ENCODE measurements around the gene JARID2. TPM values are rescaled to one million over a fixed set of nuclear protein-coding genes. Genes with fewer than 3 reads are reported as not detected.

JARID2 gene
- total and polyA plus RNA-seq, 2 of the 13 experiments (the other 11 are each of a cell fraction or from before 2014, with no cell fraction given), result 7.5 to 10.3 TPM

DNA sequence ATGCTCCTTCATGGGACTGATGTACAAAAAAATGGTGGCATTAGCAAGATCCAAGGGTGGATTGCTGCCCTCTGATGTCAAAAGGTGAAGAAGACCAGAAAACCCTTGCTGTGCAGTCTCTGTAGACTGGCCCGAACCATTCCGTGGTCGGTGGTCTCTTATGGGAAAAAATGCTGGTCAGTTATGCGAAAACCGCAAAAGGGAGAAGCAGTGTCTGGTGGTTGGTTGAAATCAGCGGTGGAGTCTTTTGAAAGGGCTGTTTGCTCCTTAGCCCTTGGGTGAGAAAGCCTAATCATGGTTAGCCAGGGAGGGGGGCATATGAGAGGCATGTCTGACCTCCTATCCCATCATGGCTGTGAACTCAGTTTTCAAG lies 308.8 kb downstream of the JARID2 start:
- H3K36me3 ChIP-seq (replicated peaks in 1 of 2; ENCODE audit: control insufficient read depth in 1 of 2, insufficient read depth in 2 of 2, low read length in 2 of 2), result no peaks in the 10 kb centered on the region; a peak in 1 of 5 replicates
- no peaks in the 10 kb centered on the region for H4K20me1 ChIP-seq (ENCODE audit: insufficient read depth, low read length)
- no peaks in the 10 kb centered on the region for H3K79me2 ChIP-seq (ENCODE audit: insufficient read depth, low read length)
- H3K4me1 ChIP-seq (ENCODE audit: insufficient read depth, low read length), result no peaks in the 10 kb centered on the region
- POLR2A ChIA-PET, result no interaction called here
- in situ Hi-C loops (cut with HindIII; ENCODE audit: extremely low pct_ligation_motif_present, low pct_unique_long_range_greater_than_20kb) (no loop called here), intact Hi-C loops (cut with micrococcal nuclease; ENCODE audit: unreplicated experiment) (no loop called here)
- H3K9me3 ChIP-seq (ENCODE audit: low read length), result no peaks in the 10 kb centered on the region
- TF ChIP-seq MTA3 (CRISPR knock-in tag; IDR thresholded peaks at IDR 0.05), result no peak
- TF ChIP-seq ZBTB33 (CRISPR knock-in tag; IDR thresholded peaks at IDR 0.05), result no peak
- TF ChIP-seq, protein P1, sequence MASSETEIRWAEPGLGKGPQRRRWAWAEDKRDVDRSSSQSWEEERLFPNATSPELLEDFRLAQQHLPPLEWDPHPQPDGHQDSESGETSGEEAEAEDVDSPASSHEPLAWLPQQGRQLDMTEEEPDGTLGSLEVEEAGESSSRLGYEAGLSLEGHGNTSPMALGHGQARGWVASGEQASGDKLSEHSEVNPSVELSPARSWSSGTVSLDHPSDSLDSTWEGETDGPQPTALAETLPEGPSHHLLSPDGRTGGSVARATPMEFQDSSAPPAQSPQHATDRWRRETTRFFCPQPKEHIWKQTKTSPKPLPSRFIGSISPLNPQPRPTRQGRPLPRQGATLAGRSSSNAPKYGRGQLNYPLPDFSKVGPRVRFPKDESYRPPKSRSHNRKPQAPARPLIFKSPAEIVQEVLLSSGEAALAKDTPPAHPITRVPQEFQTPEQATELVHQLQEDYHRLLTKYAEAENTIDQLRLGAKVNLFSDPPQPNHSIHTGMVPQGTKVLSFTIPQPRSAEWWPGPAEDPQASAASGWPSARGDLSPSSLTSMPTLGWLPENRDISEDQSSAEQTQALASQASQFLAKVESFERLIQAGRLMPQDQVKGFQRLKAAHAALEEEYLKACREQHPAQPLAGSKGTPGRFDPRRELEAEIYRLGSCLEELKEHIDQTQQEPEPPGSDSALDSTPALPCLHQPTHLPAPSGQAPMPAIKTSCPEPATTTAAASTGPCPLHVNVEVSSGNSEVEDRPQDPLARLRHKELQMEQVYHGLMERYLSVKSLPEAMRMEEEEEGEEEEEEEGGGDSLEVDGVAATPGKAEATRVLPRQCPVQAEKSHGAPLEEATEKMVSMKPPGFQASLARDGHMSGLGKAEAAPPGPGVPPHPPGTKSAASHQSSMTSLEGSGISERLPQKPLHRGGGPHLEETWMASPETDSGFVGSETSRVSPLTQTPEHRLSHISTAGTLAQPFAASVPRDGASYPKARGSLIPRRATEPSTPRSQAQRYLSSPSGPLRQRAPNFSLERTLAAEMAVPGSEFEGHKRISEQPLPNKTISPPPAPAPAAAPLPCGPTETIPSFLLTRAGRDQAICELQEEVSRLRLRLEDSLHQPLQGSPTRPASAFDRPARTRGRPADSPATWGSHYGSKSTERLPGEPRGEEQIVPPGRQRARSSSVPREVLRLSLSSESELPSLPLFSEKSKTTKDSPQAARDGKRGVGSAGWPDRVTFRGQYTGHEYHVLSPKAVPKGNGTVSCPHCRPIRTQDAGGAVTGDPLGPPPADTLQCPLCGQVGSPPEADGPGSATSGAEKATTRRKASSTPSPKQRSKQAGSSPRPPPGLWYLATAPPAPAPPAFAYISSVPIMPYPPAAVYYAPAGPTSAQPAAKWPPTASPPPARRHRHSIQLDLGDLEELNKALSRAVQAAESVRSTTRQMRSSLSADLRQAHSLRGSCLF (CRISPR knock-in tag; IDR thresholded peaks at IDR 0.05; ENCODE audit: borderline replicate concordance), result no peak
- no peak for TF ChIP-seq CAMTA2 (CRISPR knock-in tag; IDR thresholded peaks at IDR 0.05; ENCODE audit: borderline replicate concordance)
- TF ChIP-seq TCF7 (IDR thresholded peaks at IDR 0.05; ENCODE audit: low read depth), result no peak
- no peak for TF ChIP-seq ELF3 (CRISPR knock-in tag; IDR thresholded peaks at IDR 0.05)
- no peak for TF ChIP-seq ZNF644 (CRISPR knock-in tag; IDR thresholded peaks at IDR 0.05; ENCODE audit: low read depth)
- TF ChIP-seq RERE (CRISPR knock-in tag; IDR thresholded peaks at IDR 0.05; ENCODE audit: low read depth), result no peak
- TF ChIP-seq POGK (CRISPR knock-in tag; conservative IDR thresholded peaks at IDR 0.05), result no peak
- no peak for TF ChIP-seq CHCHD3 (CRISPR knock-in tag; IDR thresholded peaks at IDR 0.05)
- no TSS peak for BruUV-seq (replicated peaks)
- H3K27me3 ChIP-seq (ENCODE audit: control insufficient read depth in 1 of 2, insufficient read depth in 2 of 2, low read length in 2 of 2), result no peaks in the 10 kb centered on the region
- FAIRE-seq (no peak), DNase-seq (ENCODE audit: low spot score) (no peak), ATAC-seq (no peak)
- H3K4me3 ChIP-seq (replicated peaks in 1 of 3; ENCODE audit: insufficient read depth in 1 of 3, low read depth in 2 of 3, low read length in 3 of 3), result no peak overlapping the region
- WGBS (ENCODE audit: low lambda C conversion rate), result 98% methylated on average over 6 of the region's 6 CpGs
- H3K9ac ChIP-seq (ENCODE audit: insufficient read depth, low read depth, low read length), result no peak overlapping the region
- H3K4me2 ChIP-seq (ENCODE audit: low read depth, low read length), result no peak overlapping the region
- no peak overlapping the region for H3K27ac ChIP-seq (ENCODE audit: extremely low read length, insufficient read depth, low read length)
- CTCF ChIA-PET (ENCODE audit: low intra/inter-chr PET ratio, low total read pairs), result no interaction called here
- no peak overlapping the region for H2AFZ ChIP-seq (ENCODE audit: low read length)

All from HepG2 (cell line).